SU-DHL-6 (cell line): ENCODE results near the gene SBF1.

ENCODE experiments used
- CTCF ChIP-seq: fragments of 200-600 bp; sonication (generic); IDR thresholded peaks from one replicate; pipeline ENCODE4 v1.5.1; 2017; ENCODE audit warnings: antibody characterized with exemption, mild to moderate bottlenecking, low read length, moderate library complexity; ENCODE audit not compliant: insufficient read depth, poor library complexity, severe bottlenecking
- EZH2phosphoT487 ChIP-seq: fragments of 200-600 bp; sonication (generic), shearing (Covaris generic); conservative IDR thresholded peaks from 2 replicates; pipeline ENCODE4 v1.6.1; 2018; ENCODE audit warnings: mild to moderate bottlenecking, antibody characterized with exemption, low read length, moderate library complexity, mixed read lengths

GRCh38 chr22:50446708-50447575 lies 27.9 kb downstream of the SBF1 start:
- TF ChIP-seq CTCF (no peak), EZH2phosphoT487 (no peak)
